HepG2 (cell line): ENCODE measurements around the gene TRIM27. TPM values are rescaled to one million over a fixed set of nuclear protein-coding genes. Genes with fewer than 3 reads are reported as not detected.

Experiments used
- BCL6 ChIP-seq: IDR thresholded peaks from 2 replicates; pipeline ENCODE4 v1.6.1; 2016; ENCODE audit warnings: missing genetic modification reagents, missing compliant biosample characterization
- BRCA1 ChIP-seq: sonication (generic); formaldehyde crosslinking; IDR thresholded peaks from 2 replicates; pipeline ENCODE4 v1.4.0; 2020; ENCODE audit warnings: missing genetic modification reagents
- FOXP4 ChIP-seq: sonication (generic); formaldehyde crosslinking; IDR thresholded peaks from 2 replicates; pipeline ENCODE4 v1.4.0; 2020; ENCODE audit warnings: missing genetic modification reagents
- GLI4 ChIP-seq: sonication (generic); formaldehyde crosslinking; IDR thresholded peaks from 2 replicates; pipeline ENCODE4 v1.5.1; 2020; ENCODE audit warnings: missing genetic modification reagents, mild to moderate bottlenecking, moderate library complexity, borderline replicate concordance
- GTF3A ChIP-seq: sonication (generic); formaldehyde crosslinking; conservative IDR thresholded peaks from 2 replicates; pipeline ENCODE4 v1.4.0; 2020; ENCODE audit warnings: mild to moderate bottlenecking, missing genetic modification reagents
- HNRNPUL1 ChIP-seq: fragments of 200-400 bp; formaldehyde crosslinking; IDR thresholded peaks from 2 replicates; pipeline ENCODE4 v1.6.1; 2017; ENCODE audit warnings: low read depth, mild to moderate bottlenecking, low read length, moderate library complexity
- KDM1A ChIP-seq: IDR thresholded peaks from 2 replicates; pipeline ENCODE4 v1.6.1; 2016; ENCODE audit warnings: missing compliant biosample characterization
- KMT2B ChIP-seq: IDR thresholded peaks from 2 replicates; pipeline ENCODE4 v1.6.1; 2016; ENCODE audit warnings: missing genetic modification reagents, missing compliant biosample characterization
- MTF2 ChIP-seq: sonication (generic); formaldehyde crosslinking; IDR thresholded peaks from 2 replicates; pipeline ENCODE4 v1.5.0; 2020; ENCODE audit warnings: missing genetic modification reagents, borderline replicate concordance
- NR0B2 ChIP-seq: sonication (generic); formaldehyde crosslinking; IDR thresholded peaks from 2 replicates; pipeline ENCODE4 v1.4.0; 2020; ENCODE audit warnings: mild to moderate bottlenecking, missing genetic modification reagents
- PBX3 ChIP-seq: sonication (generic); formaldehyde crosslinking; IDR thresholded peaks from 2 replicates; pipeline ENCODE4 v1.8.1; 2023; ENCODE audit warnings: missing genetic modification reagents, inconsistent platforms, borderline replicate concordance
- RFX1 ChIP-seq: fragments of 450-650 bp; IDR thresholded peaks from 2 replicates; pipeline ENCODE4 v1.6.1; 2017
- SIN3A ChIP-seq: IDR thresholded peaks from 2 replicates; pipeline ENCODE4 v1.6.1; 2011; ENCODE audit warnings: low read depth, mild to moderate bottlenecking, control low read depth, low read length, borderline replicate concordance
- THAP8 ChIP-seq: sonication (generic); formaldehyde crosslinking; IDR thresholded peaks from 2 replicates; pipeline ENCODE4 v1.5.1; 2020; ENCODE audit warnings: missing genetic modification reagents, mild to moderate bottlenecking, borderline replicate concordance
- ZIK1 ChIP-seq: sonication (generic); formaldehyde crosslinking; IDR thresholded peaks from 2 replicates; pipeline ENCODE4 v1.5.0; 2020; ENCODE audit warnings: mild to moderate bottlenecking, low read depth, missing genetic modification reagents, borderline replicate concordance
- ZNF292 ChIP-seq: sonication (generic); formaldehyde crosslinking; IDR thresholded peaks from 2 replicates; pipeline ENCODE4 v1.8.1; 2022; ENCODE audit warnings: mild to moderate bottlenecking, low read depth, missing genetic modification reagents, borderline replicate concordance
- ZNF335 ChIP-seq: sonication (generic); formaldehyde crosslinking; IDR thresholded peaks from 2 replicates; pipeline ENCODE4 v1.4.0; 2020; ENCODE audit warnings: missing genetic modification reagents
- ZNF567 ChIP-seq: sonication (generic); formaldehyde crosslinking; IDR thresholded peaks from 2 replicates; pipeline ENCODE4 v1.8.1; 2023; ENCODE audit warnings: mild to moderate bottlenecking, missing genetic modification reagents, borderline replicate concordance
- ZNF607 ChIP-seq: sonication (generic); formaldehyde crosslinking; IDR thresholded peaks from 2 replicates; pipeline ENCODE4 v1.5.1; 2020; ENCODE audit warnings: missing genetic modification reagents, mild to moderate bottlenecking, borderline replicate concordance
- polyA plus RNA-seq, 8 experiments: library from polyadenylated mRNA; depleted of rRNA in 3 of 8; stranded (reverse) in 7 of 8; unstranded in 1 of 8; fragments of >200 nt; fragmentation: Illumina TruSeq in 4 of 8; extraction: Trizol in 4 of 8; gene quantifications; 2 replicates each; pipeline versions ENCODE4 v1.2.1 to v1.2.3, GENCODE V29; 2011 to 2016; ENCODE audit warnings: low read depth in 4 of 8, missing spikeins in 1 of 8, mixed read lengths in 1 of 8; ENCODE audit not compliant: insufficient read depth in 1 of 8
- total RNA-seq, 5 experiments: library from RNA; depleted of rRNA; stranded (reverse); fragments of >200 nt; fragmentation: Illumina TruSeq; extraction: Trizol; gene quantifications; 2 replicates each; pipeline ENCODE4 v1.2.3, GENCODE V29; 2016; ENCODE audit warnings: low read depth in 1 of 5
- TF ChIP-seq, protein P1 (sequence below): sonication (generic); formaldehyde crosslinking; IDR thresholded peaks from 2 replicates; pipeline ENCODE4 v1.4.0; 2020; ENCODE audit warnings: mild to moderate bottlenecking, missing genetic modification reagents
- TF ChIP-seq, protein P2 (sequence below): sonication (generic); formaldehyde crosslinking; IDR thresholded peaks from 2 replicates; pipeline ENCODE4 v1.8.0; 2022; ENCODE audit warnings: mild to moderate bottlenecking, missing genetic modification reagents, moderate library complexity

Gene TRIM27
- total and polyA plus RNA-seq, 2 of the 13 experiments (the other 11 are each of a cell fraction or from before 2014, with no cell fraction given): 88.6 to 112 TPM

DNA sequence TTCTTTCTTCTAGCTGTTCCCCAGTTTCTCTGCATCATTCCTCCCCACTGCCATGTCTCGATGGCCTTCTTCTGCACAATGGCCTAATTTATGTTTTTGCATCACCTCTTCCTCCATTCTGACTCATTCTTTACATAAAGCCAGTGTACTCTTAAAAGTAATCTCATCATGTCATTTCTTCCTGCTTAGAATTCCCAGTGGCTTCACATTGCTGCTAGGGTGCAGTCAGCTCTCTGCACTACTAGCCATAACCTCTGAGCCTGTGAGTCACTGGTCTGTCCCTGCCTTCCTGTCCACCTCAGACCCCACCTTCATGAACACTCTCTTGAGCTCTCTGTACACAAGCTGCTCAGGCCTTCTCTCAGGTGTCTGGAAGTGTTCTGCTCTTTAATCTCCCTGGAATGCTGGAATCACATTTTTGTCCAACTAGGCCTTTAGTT, 24.1 kb upstream of the TRIM27 start (continued):
- TF ChIP-seq ZNF607 (CRISPR knock-in tag) (no peak), RFX1 (no peak), GTF3A (CRISPR knock-in tag) (no peak), ZIK1 (no peak), BRCA1 (CRISPR knock-in tag) (no peak), KDM1A (CRISPR knock-in tag) (no peak), BCL6 (CRISPR knock-in tag) (0 out of 2 replicates have a peak, but pooled peaks have one; percentile 25), THAP8 (CRISPR knock-in tag) (no peak), MTF2 (no peak), ZNF292 (CRISPR knock-in tag) (peak; percentile 58; the same call in 1 of the 2 replicates), PBX3 (CRISPR knock-in tag) (no peak), ZNF567 (CRISPR knock-in tag) (no peak), NR0B2 (CRISPR knock-in tag) (no peak), GLI4 (CRISPR knock-in tag) (no peak), FOXP4 (CRISPR knock-in tag) (peak; percentile 35; the same call in 1 of the 2 replicates), ZNF335 (CRISPR knock-in tag) (no peak; the same call in 1 of the 2 replicates), HNRNPUL1 (no peak), KMT2B (CRISPR knock-in tag) (no peak), SIN3A (peak; percentile 28; the same call in 1 of the 2 replicates)
- TF ChIP-seq, protein P1, sequence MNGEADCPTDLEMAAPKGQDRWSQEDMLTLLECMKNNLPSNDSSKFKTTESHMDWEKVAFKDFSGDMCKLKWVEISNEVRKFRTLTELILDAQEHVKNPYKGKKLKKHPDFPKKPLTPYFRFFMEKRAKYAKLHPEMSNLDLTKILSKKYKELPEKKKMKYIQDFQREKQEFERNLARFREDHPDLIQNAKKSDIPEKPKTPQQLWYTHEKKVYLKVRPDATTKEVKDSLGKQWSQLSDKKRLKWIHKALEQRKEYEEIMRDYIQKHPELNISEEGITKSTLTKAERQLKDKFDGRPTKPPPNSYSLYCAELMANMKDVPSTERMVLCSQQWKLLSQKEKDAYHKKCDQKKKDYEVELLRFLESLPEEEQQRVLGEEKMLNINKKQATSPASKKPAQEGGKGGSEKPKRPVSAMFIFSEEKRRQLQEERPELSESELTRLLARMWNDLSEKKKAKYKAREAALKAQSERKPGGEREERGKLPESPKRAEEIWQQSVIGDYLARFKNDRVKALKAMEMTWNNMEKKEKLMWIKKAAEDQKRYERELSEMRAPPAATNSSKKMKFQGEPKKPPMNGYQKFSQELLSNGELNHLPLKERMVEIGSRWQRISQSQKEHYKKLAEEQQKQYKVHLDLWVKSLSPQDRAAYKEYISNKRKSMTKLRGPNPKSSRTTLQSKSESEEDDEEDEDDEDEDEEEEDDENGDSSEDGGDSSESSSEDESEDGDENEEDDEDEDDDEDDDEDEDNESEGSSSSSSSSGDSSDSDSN (CRISPR knock-in tag): no peak
- TF ChIP-seq, protein P2, sequence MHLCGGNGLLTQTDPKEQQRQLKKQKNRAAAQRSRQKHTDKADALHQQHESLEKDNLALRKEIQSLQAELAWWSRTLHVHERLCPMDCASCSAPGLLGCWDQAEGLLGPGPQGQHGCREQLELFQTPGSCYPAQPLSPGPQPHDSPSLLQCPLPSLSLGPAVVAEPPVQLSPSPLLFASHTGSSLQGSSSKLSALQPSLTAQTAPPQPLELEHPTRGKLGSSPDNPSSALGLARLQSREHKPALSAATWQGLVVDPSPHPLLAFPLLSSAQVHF: no peak
